Measurements from ENCODE around the gene ARCN1.
A peak's percentile ranks its signal among the peaks of the same experiment; 100 is the strongest.

The ARCN1 gene

DNA sequence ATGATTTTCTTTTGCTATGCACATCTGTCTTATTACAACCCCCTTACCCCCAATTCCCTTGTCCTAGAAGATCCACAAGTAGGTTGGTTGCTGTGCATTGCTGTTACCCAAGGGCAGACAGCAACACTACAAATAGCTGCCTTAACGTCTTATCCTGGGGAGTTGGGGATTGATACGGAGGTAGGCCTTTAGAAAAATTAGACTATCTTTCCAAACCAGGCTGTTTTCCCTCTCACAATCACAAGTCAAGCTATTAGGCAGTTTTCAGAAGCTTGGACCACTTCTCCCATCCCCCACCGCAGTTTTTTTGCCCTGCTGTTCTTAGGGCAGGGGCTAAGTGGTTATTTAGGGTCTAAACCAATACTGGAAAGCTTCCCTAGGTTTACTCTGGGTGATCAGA, 32.4 kb downstream of the ARCN1 start:
- TF ChIP-seq FOXK2 (IDR thresholded peaks at IDR 0.05): no peak
- no peak for TF ChIP-seq TARDBP (IDR thresholded peaks at IDR 0.05)
- no peak for TF ChIP-seq CTBP1 (IDR thresholded peaks at IDR 0.05; ENCODE audit: borderline replicate concordance)
- TF ChIP-seq HDGF (IDR thresholded peaks at IDR 0.05; ENCODE audit: borderline replicate concordance): no peak
- TF ChIP-seq, protein P1, sequence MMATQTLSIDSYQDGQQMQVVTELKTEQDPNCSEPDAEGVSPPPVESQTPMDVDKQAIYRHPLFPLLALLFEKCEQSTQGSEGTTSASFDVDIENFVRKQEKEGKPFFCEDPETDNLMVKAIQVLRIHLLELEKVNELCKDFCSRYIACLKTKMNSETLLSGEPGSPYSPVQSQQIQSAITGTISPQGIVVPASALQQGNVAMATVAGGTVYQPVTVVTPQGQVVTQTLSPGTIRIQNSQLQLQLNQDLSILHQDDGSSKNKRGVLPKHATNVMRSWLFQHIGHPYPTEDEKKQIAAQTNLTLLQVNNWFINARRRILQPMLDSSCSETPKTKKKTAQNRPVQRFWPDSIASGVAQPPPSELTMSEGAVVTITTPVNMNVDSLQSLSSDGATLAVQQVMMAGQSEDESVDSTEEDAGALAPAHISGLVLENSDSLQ (IDR thresholded peaks at IDR 0.05): no peak
- no peak for TF ChIP-seq ELF4 (IDR thresholded peaks at IDR 0.05)
- no peak for TF ChIP-seq ZNF384 (IDR thresholded peaks at IDR 0.05)
- no peak for TF ChIP-seq SP1 (IDR thresholded peaks at IDR 0.05)
- no peak for TF ChIP-seq FOXM1 (IDR thresholded peaks at IDR 0.05; ENCODE audit: borderline replicate concordance)
- no peak for TF ChIP-seq BHLHE40 (IDR thresholded peaks at IDR 0.05; ENCODE audit: borderline replicate concordance)
- no peak for TF ChIP-seq L3MBTL2 (conservative IDR thresholded peaks at IDR 0.05)
- ChIA-PET POLR2A (interaction anchor here (1.0 to 1.4 kb wide), 2 partner anchors 17 to 22 kb away, joined by 3 read pairs; no protein-coding TSS in a partner anchor), CTCF (interaction anchor here (0.6 to 1.2 kb wide), 2 partner anchors 10 to 55 kb away, joined by 3 to 4 read pairs; no protein-coding TSS in a partner anchor)
- no peak for DNase-seq (ENCODE audit: extremely low spot score)

DNA sequence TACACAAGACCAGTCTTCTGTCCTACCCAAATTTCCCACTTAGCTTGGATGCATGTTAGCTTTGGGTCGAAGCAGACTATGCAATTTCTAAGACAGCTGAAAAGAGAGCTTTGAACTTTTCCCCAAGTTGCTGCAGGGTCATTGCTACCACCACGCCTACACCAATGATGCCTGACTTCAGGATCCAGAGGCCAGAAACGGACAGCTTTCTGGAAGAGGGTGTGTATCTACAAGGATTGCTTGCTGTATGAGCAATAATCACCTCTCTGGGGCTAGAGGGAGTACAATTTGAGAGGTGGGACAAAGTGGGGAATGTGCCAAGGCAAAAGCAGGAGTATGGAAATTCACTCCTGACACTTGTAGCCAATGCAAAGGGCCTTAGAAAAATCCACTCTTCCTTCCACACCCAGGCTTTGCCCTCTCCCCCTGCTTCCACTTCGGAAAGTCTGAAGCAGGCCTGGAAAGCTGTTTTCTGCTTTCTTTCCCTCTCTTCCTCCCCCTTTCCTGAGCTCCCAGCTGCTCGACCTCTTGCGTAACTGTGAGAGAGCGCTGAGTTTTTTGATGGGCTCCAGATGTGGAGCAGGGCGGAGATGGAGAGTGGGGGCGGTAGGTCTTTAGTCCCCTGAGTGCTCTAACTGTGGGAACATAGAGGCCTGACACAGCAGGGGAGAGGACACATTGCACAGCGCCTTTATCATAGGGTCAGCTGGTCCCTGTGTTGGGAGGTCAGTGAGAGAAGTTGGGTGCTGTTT, 33.1 kb downstream of the ARCN1 start:
- CTCF ChIA-PET: interaction anchor here (0.6 to 1.8 kb wide), 4 partner anchors 10 to 84 kb away, joined by 3 to 6 read pairs (median 4); no protein-coding TSS in a partner anchor
- DNase-seq (ENCODE audit: extremely low spot score): no peak
- POLR2A ChIA-PET: interaction anchor here (1.0 to 1.4 kb wide), 2 partner anchors 16 to 22 kb away, joined by 3 read pairs; no protein-coding TSS in a partner anchor
- TF ChIP-seq ZNF384 (IDR thresholded peaks at IDR 0.05) (no peak), FOXM1 (IDR thresholded peaks at IDR 0.05; ENCODE audit: borderline replicate concordance) (no peak), CTBP1 (IDR thresholded peaks at IDR 0.05; ENCODE audit: borderline replicate concordance) (no peak), ARNT (IDR thresholded peaks at IDR 0.05) (no peak), FOXA1 (IDR thresholded peaks at IDR 0.05) (no peak), SP1 (IDR thresholded peaks at IDR 0.05) (no peak), BHLHE40 (IDR thresholded peaks at IDR 0.05; ENCODE audit: borderline replicate concordance) (no peak), TARDBP (IDR thresholded peaks at IDR 0.05) (no peak), HDGF (IDR thresholded peaks at IDR 0.05; ENCODE audit: borderline replicate concordance) (no peak), LEF1 (IDR thresholded peaks at IDR 0.05; ENCODE audit: borderline replicate concordance) (no peak), ELF4 (IDR thresholded peaks at IDR 0.05) (no peak), NFRKB (IDR thresholded peaks at IDR 0.05) (no peak), L3MBTL2 (conservative IDR thresholded peaks at IDR 0.05) (no peak)
- TF ChIP-seq, protein P1 (IDR thresholded peaks at IDR 0.05): no peak

DNA sequence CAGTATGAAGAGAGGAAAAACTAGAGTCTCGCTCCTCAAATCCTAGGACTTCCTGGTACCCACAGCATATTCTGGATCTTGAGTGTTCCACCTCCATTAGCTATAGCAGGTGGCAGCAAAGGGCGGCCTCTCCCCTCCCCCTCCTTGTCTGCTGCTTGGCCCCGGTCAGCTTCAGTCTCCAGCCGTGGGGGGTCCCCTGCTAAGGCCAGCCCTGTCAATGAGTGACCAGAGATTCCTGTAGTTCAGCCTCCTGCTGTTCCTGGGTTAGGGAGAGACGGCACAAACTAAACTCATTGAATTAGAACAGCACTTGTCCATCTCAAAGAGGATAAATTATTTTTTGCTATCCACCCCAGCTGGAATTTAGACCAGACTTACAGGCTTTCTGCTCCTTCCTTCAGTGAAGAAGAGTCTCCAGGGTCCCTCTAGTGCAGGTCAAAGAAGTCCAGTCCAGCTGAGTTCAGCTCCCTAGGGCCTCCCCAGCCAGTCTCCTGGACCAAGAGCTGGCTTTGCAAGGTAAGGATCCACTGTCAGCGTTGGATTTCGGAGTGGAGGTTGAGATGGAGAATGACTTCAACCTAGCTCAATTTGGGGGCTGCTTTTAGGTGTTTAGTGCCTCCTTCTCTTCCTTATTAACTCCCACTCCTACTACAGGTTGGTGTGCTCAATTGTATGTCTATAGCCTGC, 34.1 kb downstream of the ARCN1 start:
- POLR2A ChIA-PET: interaction anchor here (1.1 to 4.1 kb wide), 4 partner anchors 15 to 53 kb away, joined by 3 to 28 read pairs (median 4); no protein-coding TSS in a partner anchor
- no peak for DNase-seq (ENCODE audit: extremely low spot score)
- no peak for TF ChIP-seq SUZ12 (IDR thresholded peaks at IDR 0.05)
- TF ChIP-seq ARNT (IDR thresholded peaks at IDR 0.05): no peak
- TF ChIP-seq HDGF (IDR thresholded peaks at IDR 0.05; ENCODE audit: borderline replicate concordance): no peak
- no peak for TF ChIP-seq FOXM1 (IDR thresholded peaks at IDR 0.05; ENCODE audit: borderline replicate concordance)
- no peak for TF ChIP-seq CTBP1 (IDR thresholded peaks at IDR 0.05; ENCODE audit: borderline replicate concordance)
- TF ChIP-seq TARDBP (IDR thresholded peaks at IDR 0.05): no peak
- TF ChIP-seq ZNF384 (IDR thresholded peaks at IDR 0.05): no peak
- CTCF ChIA-PET: interaction anchor here (0.9 to 1.8 kb wide), 2 partner anchors 11 to 83 kb away, joined by 3 to 6 read pairs; no protein-coding TSS in a partner anchor

DNA sequence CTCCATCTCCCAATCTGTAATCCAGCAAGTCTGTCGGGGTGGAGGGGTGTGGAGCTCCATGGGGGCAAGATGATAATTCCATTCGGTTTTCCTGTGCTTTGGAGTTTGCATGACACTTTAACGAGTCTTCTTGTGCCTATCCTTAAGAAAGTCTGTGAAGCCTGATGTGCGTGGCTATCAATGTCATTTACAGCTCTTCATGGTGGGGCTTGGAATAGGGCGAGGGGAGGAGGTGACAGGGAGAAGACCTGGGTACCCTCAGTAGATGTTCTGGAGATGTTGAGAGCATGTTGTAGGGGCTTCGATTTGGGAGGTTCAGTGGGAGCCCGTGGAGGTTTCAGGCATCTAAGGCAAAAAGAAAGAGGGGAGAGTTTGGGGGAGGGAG, 34.6 kb downstream of the ARCN1 start:
- POLR2A ChIA-PET: interaction anchor here (0.6 to 4.1 kb wide), 5 partner anchors 12 to 52 kb away, joined by 3 to 28 read pairs (median 3); no protein-coding TSS in a partner anchor
- no peak for TF ChIP-seq L3MBTL2 (conservative IDR thresholded peaks at IDR 0.05)
- TF ChIP-seq ARNT (IDR thresholded peaks at IDR 0.05): no peak
- TF ChIP-seq ELF4 (IDR thresholded peaks at IDR 0.05): no peak
- no peak for TF ChIP-seq ZNF384 (IDR thresholded peaks at IDR 0.05)
- no peak for TF ChIP-seq TARDBP (IDR thresholded peaks at IDR 0.05)
- TF ChIP-seq FOXK2 (IDR thresholded peaks at IDR 0.05): no peak
- TF ChIP-seq NFRKB (IDR thresholded peaks at IDR 0.05): no peak
- TF ChIP-seq, protein P1 (IDR thresholded peaks at IDR 0.05): no peak
- no peak for TF ChIP-seq FOXA1 (IDR thresholded peaks at IDR 0.05)
- no peak for TF ChIP-seq FOXM1 (IDR thresholded peaks at IDR 0.05; ENCODE audit: borderline replicate concordance)
- TF ChIP-seq CTBP1 (IDR thresholded peaks at IDR 0.05; ENCODE audit: borderline replicate concordance): no peak
- TF ChIP-seq BHLHE40 (IDR thresholded peaks at IDR 0.05; ENCODE audit: borderline replicate concordance): no peak
- no peak for TF ChIP-seq LEF1 (IDR thresholded peaks at IDR 0.05; ENCODE audit: borderline replicate concordance)
- TF ChIP-seq SUZ12 (IDR thresholded peaks at IDR 0.05): no peak
- no peak for TF ChIP-seq HDGF (IDR thresholded peaks at IDR 0.05; ENCODE audit: borderline replicate concordance)
- CTCF ChIA-PET: interaction anchor here (1.8 kb wide), 1 partner anchor 12 kb away, joined by 6 read pairs; no protein-coding TSS in a partner anchor

More for the DNA sequence above, 34.6 kb downstream of the ARCN1 start:
- DNase-seq (ENCODE audit: extremely low spot score): peak; percentile 4
